ENCODE measurements around the gene GRM1. TPM values are rescaled to one million over a fixed set of nuclear protein-coding genes. Genes with fewer than 3 reads are reported as not detected.

Gene GRM1
- total and polyA plus RNA-seq, 9 of the 15 experiments (the other 6 are each of a cell fraction or from before 2014, with no cell fraction given), result not detected

DNA sequence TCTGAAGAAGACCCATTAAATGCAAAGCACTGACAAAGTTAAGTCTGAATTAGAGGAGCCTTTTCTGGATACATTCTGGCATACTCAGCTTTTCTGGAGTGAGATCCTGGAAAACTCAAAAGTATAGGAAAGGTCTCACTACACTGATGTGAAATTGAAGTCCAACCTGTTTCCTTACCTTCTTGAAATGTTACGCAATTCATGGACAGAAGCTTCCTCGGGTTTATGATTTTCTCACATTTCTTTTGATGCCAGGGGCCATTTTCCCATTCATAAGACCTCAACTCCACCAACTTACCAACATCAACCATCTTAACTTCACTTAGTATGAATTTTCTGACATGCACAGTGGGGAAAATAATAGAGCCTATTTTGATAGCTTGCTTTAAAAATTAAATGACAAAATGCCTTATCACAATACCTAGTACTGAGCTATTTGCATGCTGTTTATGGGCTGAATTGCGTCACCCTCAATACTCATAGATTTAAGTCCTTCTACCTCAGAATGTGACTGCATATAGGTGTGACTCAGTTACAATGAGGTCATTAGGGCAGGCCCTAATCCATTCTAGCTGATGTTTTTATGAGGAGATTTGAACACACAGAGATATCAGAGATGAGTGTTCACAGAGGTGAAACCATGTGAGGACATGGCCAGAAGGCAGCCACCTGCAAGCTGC lies 441.4 kb downstream of the GRM1 start:
- ATAC-seq (no peak), DNase-seq (ENCODE audit: extremely low read depth in 1 of 4, low spot score in 3 of 4) (no peak), FAIRE-seq (peak; percentile 6)
- no peaks in the 10 kb centered on the region for H3K27me3 ChIP-seq (ENCODE audit: control insufficient read depth in 2 of 2, insufficient read depth in 2 of 2, low read length in 2 of 2)
- WGBS (ENCODE audit: insufficient coverage, low coverage, missing lambda C conversion rate), result 1% methylated on average over 3 of the region's 3 CpGs
- H3K4me1 ChIP-seq (replicated peaks in 1 of 2; ENCODE audit: control insufficient read depth in 2 of 2, insufficient read depth in 2 of 2, low read length in 2 of 2), result no peaks in the 10 kb centered on the region
- POLR2A ChIA-PET, result no interaction called here
- H3K79me2 ChIP-seq (ENCODE audit: control insufficient read depth, insufficient read depth, low read length), result no peaks in the 10 kb centered on the region
- BruUV-seq (replicated peaks), result no TSS peak
- no peak overlapping the region for H3K27ac ChIP-seq (ENCODE audit: extremely low read depth, low read depth, low read length)
- H4K20me1 ChIP-seq (replicated peaks; ENCODE audit: control insufficient read depth, insufficient read depth, low read length), result no peaks in the 10 kb centered on the region
- intact Hi-C loops (cut with micrococcal nuclease), result no loop called here
- CTCF ChIA-PET (ENCODE audit: low intra/inter-chr PET ratio), result no interaction called here
- no peak overlapping the region for H3K4me3 ChIP-seq
- TF ChIP-seq, protein P1, sequence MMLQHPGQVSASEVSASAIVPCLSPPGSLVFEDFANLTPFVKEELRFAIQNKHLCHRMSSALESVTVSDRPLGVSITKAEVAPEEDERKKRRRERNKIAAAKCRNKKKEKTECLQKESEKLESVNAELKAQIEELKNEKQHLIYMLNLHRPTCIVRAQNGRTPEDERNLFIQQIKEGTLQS (IDR thresholded peaks at IDR 0.05), result peak; percentile 44
- TF ChIP-seq, protein P1 (CRISPR knock-in tag; conservative IDR thresholded peaks at IDR 0.05), result no peak
- TF ChIP-seq ZNF436 (CRISPR knock-in tag; IDR thresholded peaks at IDR 0.05) (no peak), CEBPG (CRISPR knock-in tag; IDR thresholded peaks at IDR 0.05) (no peak), CEBPG (tag; conservative IDR thresholded peaks at IDR 0.05 in 1 of 2, IDR thresholded peaks at IDR 0.05 in 1 of 2) (peak; percentile 63 to 85), CEBPB (tag; IDR thresholded peaks at IDR 0.05) (peak; percentile 81)
- H3K9me3 ChIP-seq (replicated peaks; ENCODE audit: control insufficient read depth, insufficient read depth, low read depth, low read length), result no peaks in the 10 kb centered on the region
- in situ Hi-C loops (cut with MboI), result no loop called here
- no peak overlapping the region for H3K4me2 ChIP-seq (ENCODE audit: insufficient read depth, low read length)
- H3K9ac ChIP-seq (ENCODE audit: insufficient read depth in 1 of 2, low read depth in 2 of 2, low read length in 2 of 2), result no peak overlapping the region
- no peaks in the 10 kb centered on the region for H3K9me1 ChIP-seq (ENCODE audit: control insufficient read depth, insufficient read depth, low read length)
- no peak overlapping the region for H2AFZ ChIP-seq (ENCODE audit: low read depth, low read length)
- H3K36me3 ChIP-seq (ENCODE audit: control insufficient read depth, insufficient read depth, low read length), result no peaks in the 10 kb centered on the region
